ENCODE measurements around the gene ANKMY1. TPM values are rescaled to one million over a fixed set of nuclear protein-coding genes. Genes with fewer than 3 reads are reported as not detected.
A peak's percentile ranks its signal among the peaks of the same experiment; 100 is the strongest.
"Not testable (repeated sequence)": the region's sequence is repeated elsewhere in the genome, so short reads cannot be mapped to it uniquely, and the experiment has no call there.

The ANKMY1 gene
- polyA plus RNA-seq, 1 donor: 9.7 TPM

- not testable (repeated sequence) for DNase-seq (ENCODE audit: low read depth)
These were observed 35.9 kb downstream of the ANKMY1 start for GRCh38 chr2:240521885-240522284.

GRCh38 chr2:240520974-240521350 is 36.8 kb downstream of the ANKMY1 start:
- no peak for DNase-seq (ENCODE audit: low read depth)

- DNase-seq (ENCODE audit: low read depth): no peak
These were observed 37.4 kb downstream of the ANKMY1 start for GRCh38 chr2:240520130-240520973.

- DNase-seq (ENCODE audit: low read depth): no peak
These were observed 38.2 kb downstream of the ANKMY1 start for GRCh38 chr2:240519396-240520129.

- DNase-seq (ENCODE audit: low read depth): no peak
These were observed 38.8 kb downstream of the ANKMY1 start for GRCh38 chr2:240518981-240519380.

- DNase-seq (ENCODE audit: low read depth): no peak
These were observed 40.4 kb downstream of the ANKMY1 start for GRCh38 chr2:240517342-240517741.

GRCh38 chr2:240514631-240515030 is 43.2 kb downstream of the ANKMY1 start:
- DNase-seq (ENCODE audit: low read depth): no peak

GRCh38 chr2:240513549-240514287 is 44.1 kb downstream of the ANKMY1 start:
- DNase-seq (ENCODE audit: low read depth): peak; percentile 8

GRCh38 chr2:240512666-240513535 is 44.9 kb downstream of the ANKMY1 start:
- DNase-seq (ENCODE audit: low read depth): no peak

- DNase-seq (ENCODE audit: low read depth): no peak
These were observed 45.7 kb downstream of the ANKMY1 start for GRCh38 chr2:240512109-240512485.

- DNase-seq (ENCODE audit: low read depth): no peak
These were observed 46.3 kb downstream of the ANKMY1 start for GRCh38 chr2:240511351-240512108.

GRCh38 chr2:240510513-240511210 is 47.1 kb downstream of the ANKMY1 start:
- DNase-seq (ENCODE audit: low read depth): no peak

GRCh38 chr2:240509667-240510512 is 47.9 kb downstream of the ANKMY1 start:
- no peak for DNase-seq (ENCODE audit: low read depth)

GRCh38 chr2:240508832-240509545 is 48.8 kb downstream of the ANKMY1 start:
- DNase-seq (ENCODE audit: low read depth): no peak

- DNase-seq (ENCODE audit: low read depth): no peak
These were observed 50.0 kb downstream of the ANKMY1 start for GRCh38 chr2:240507778-240508251.

- no peak for DNase-seq (ENCODE audit: low read depth)
These were observed 50.6 kb downstream of the ANKMY1 start for GRCh38 chr2:240507060-240507777.

GRCh38 chr2:240506406-240507059 is 51.3 kb downstream of the ANKMY1 start:
- no peak for DNase-seq (ENCODE audit: low read depth)
